Neuronal stem cell (in vitro differentiated cells): ENCODE results near the gene FANCL.

Experiments used
- DNase-seq: peaks from one replicate; pipeline ENCODE4 v3.0.0-alpha.2; 2013; ENCODE audit warnings: low spot score
- H2AFZ ChIP-seq: one replicate; pipeline ENCODE4 v1.6.1; 2013; ENCODE audit warnings: mild to moderate bottlenecking, low read length, inconsistent platforms
- H2AK5ac ChIP-seq: 2 replicates; pipeline ENCODE4 v1.6.1; 2013; ENCODE audit warnings: low read depth, mild to moderate bottlenecking, inconsistent platforms, low read length, moderate library complexity, mixed read lengths
- H2BK120ac ChIP-seq: 2 replicates; pipeline ENCODE4 v1.6.1; 2013; ENCODE audit warnings: low read depth, mild to moderate bottlenecking, inconsistent platforms, low read length, moderate library complexity, mixed read lengths
- H2BK12ac ChIP-seq: one replicate; pipeline ENCODE4 v1.6.1; 2013; ENCODE audit warnings: low read length, inconsistent platforms
- H2BK15ac ChIP-seq: 2 replicates; pipeline ENCODE4 v1.6.1; 2013; ENCODE audit warnings: mild to moderate bottlenecking, low read length, inconsistent platforms, mixed read lengths
- H2BK5ac ChIP-seq: one replicate; pipeline ENCODE4 v1.6.1; 2013; ENCODE audit warnings: inconsistent platforms, mild to moderate bottlenecking, low read length, moderate library complexity
- H3K14ac ChIP-seq: one replicate; pipeline ENCODE4 v1.6.1; 2013; ENCODE audit warnings: low read length, inconsistent platforms
- H3K18ac ChIP-seq: 2 replicates; pipeline ENCODE4 v1.6.1; 2013; ENCODE audit warnings: low read length, inconsistent platforms
- H3K23ac ChIP-seq: 2 replicates; pipeline ENCODE4 v1.6.1; 2013; ENCODE audit warnings: low read depth, mild to moderate bottlenecking, mixed read lengths, low read length, inconsistent platforms; ENCODE audit not compliant: poor library complexity
- H3K27ac ChIP-seq: replicated peaks from 3 replicates; pipeline ENCODE4 v1.5.1; 2013; ENCODE audit warnings: low read length, inconsistent platforms
- H3K27me3 ChIP-seq, 3 experiments: 2 replicates each; pipeline ENCODE4 v1.6.1; 2013; ENCODE audit warnings: low read length in 3 of 3, mild to moderate bottlenecking in 2 of 3, inconsistent platforms in 1 of 3, low read depth in 1 of 3, mixed read lengths in 1 of 3, moderate library complexity in 1 of 3; ENCODE audit not compliant: control insufficient read depth in 3 of 3, insufficient read depth in 3 of 3
- H3K36me3 ChIP-seq, 2 donors: replicated peaks in 1 of 2; 2 replicates each; pipeline ENCODE4 v1.6.1; 2013; ENCODE audit warnings: low read length in 2 of 2; ENCODE audit not compliant: control insufficient read depth in 2 of 2, insufficient read depth in 2 of 2
- H3K4ac ChIP-seq: 2 replicates; pipeline ENCODE4 v1.6.1; 2013; ENCODE audit warnings: inconsistent platforms, mild to moderate bottlenecking, low read length, moderate library complexity
- H3K4me1 ChIP-seq, 2 donors: 1 replicate in 1 of 2; 2 replicates in 1 of 2; pipeline ENCODE4 v1.6.1; 2013; ENCODE audit warnings: low read length in 2 of 2, low read depth in 1 of 2; ENCODE audit not compliant: control insufficient read depth in 2 of 2, insufficient read depth in 1 of 2
- H3K4me2 ChIP-seq: one replicate; pipeline ENCODE4 v1.6.1; 2013; ENCODE audit warnings: mild to moderate bottlenecking, low read length, inconsistent platforms; ENCODE audit not compliant: insufficient read depth, poor library complexity, severe bottlenecking
- H3K4me3 ChIP-seq, 2 donors: 2 replicates each; pipeline ENCODE4 v1.5.1; 2013; ENCODE audit warnings: low read length in 2 of 2, mild to moderate bottlenecking in 2 of 2, inconsistent platforms in 1 of 2, moderate library complexity in 1 of 2
- H3K79me1 ChIP-seq: one replicate; pipeline ENCODE4 v1.6.1; 2013; ENCODE audit warnings: low read depth, mild to moderate bottlenecking, inconsistent platforms, low read length, moderate library complexity
- H3K9ac ChIP-seq: one replicate; pipeline ENCODE4 v1.6.1; 2013; ENCODE audit warnings: mild to moderate bottlenecking, low read depth, low read length, inconsistent platforms; ENCODE audit not compliant: poor library complexity
- H3K9me3 ChIP-seq, 2 donors: replicated peaks in 1 of 2; 2 replicates each; pipeline versions ENCODE3 to v1.6.1; 2013; ENCODE audit warnings: low read length in 2 of 2, mild to moderate bottlenecking in 2 of 2, inconsistent platforms in 1 of 2, low read depth in 1 of 2, mixed read lengths in 1 of 2, moderate library complexity in 1 of 2; ENCODE audit not compliant: control insufficient read depth in 2 of 2, insufficient read depth in 1 of 2
- H4K8ac ChIP-seq: one replicate; pipeline ENCODE4 v1.6.1; 2013; ENCODE audit warnings: low read depth, mild to moderate bottlenecking, inconsistent platforms, low read length, moderate library complexity
- H4K91ac ChIP-seq: one replicate; pipeline ENCODE4 v1.6.1; 2013; ENCODE audit warnings: low read length, low read depth, mild to moderate bottlenecking, inconsistent platforms; ENCODE audit not compliant: poor library complexity
- WGBS, 2 donors: extraction: QIAGEN DNeasy Blood & Tissue Kit; methylation state at CpG; one replicate each; pipeline ENCODE4 v1.1.7; 2013; ENCODE audit warnings: missing lambda C conversion rate in 2 of 2, mixed read lengths in 1 of 2; ENCODE audit not compliant: insufficient read length in 2 of 2, insufficient replicate concordance in 1 of 2; ENCODE audit errors: extremely low coverage in 2 of 2; 5-methylcytosine and 5-hydroxymethylcytosine counted together

Gene FANCL

GRCh38 chr2:58207189-58207588 is 33.9 kb downstream of the FANCL start:
- H2BK120ac ChIP-seq, result no peak overlapping the region
- H3K4ac ChIP-seq, result no peak overlapping the region
- H3K14ac ChIP-seq, result no peak overlapping the region
- H3K4me2 ChIP-seq, result no peak overlapping the region
- H3K27ac ChIP-seq, result no peak overlapping the region
- no peak overlapping the region for H4K91ac ChIP-seq
- no peak overlapping the region for H2BK15ac ChIP-seq
- no peak for DNase-seq
- H3K4me3 ChIP-seq, result no peak overlapping the region
- H3K4me1 ChIP-seq, result peaks cover 0 to 4% of the 10 kb centered on the region in 2 donors
- H3K9ac ChIP-seq, result no peak overlapping the region
- WGBS, 2 donors, result no CpG with 5 or more reads among the region's 3 CpGs
- H3K23ac ChIP-seq, result no peak overlapping the region
- H3K9me3 ChIP-seq, result peaks cover 4 to 25% of the 10 kb centered on the region in 2 donors
- no peaks in the 10 kb centered on the region for H3K27me3 ChIP-seq
- no peak overlapping the region for H2BK5ac ChIP-seq
- H3K18ac ChIP-seq, result no peak overlapping the region
- H2AFZ ChIP-seq, result no peak overlapping the region
- peaks cover 10 to 73% of the 10 kb centered on the region in 2 donors for H3K36me3 ChIP-seq
- no peak overlapping the region for H2BK12ac ChIP-seq
- H3K79me1 ChIP-seq, result no peaks in the 10 kb centered on the region
- no peak overlapping the region for H4K8ac ChIP-seq
- no peak overlapping the region for H2AK5ac ChIP-seq

- H3K14ac ChIP-seq, result no peak overlapping the region
These were observed 34.3 kb downstream of the FANCL start for GRCh38 chr2:58206785-58207184.

GRCh38 chr2:58204195-58204959 is 36.7 kb downstream of the FANCL start:
- no peak for DNase-seq

More at GRCh38 chr2:58206785-58207184, 34.3 kb downstream of the FANCL start:
- no peak overlapping the region for H2AFZ ChIP-seq
- no peak overlapping the region for H4K91ac ChIP-seq
- no peak overlapping the region for H2BK12ac ChIP-seq
- H4K8ac ChIP-seq, result no peak overlapping the region
- peaks cover 4 to 23% of the 10 kb centered on the region in 2 donors for H3K9me3 ChIP-seq
- H2BK120ac ChIP-seq, result no peak overlapping the region
- H3K27me3 ChIP-seq, result no peaks in the 10 kb centered on the region
- no peak overlapping the region for H2AK5ac ChIP-seq
- H3K18ac ChIP-seq, result no peak overlapping the region
- H2BK5ac ChIP-seq, result no peak overlapping the region
- H3K4ac ChIP-seq, result no peak overlapping the region
- no peak overlapping the region for H2BK15ac ChIP-seq
- peaks cover 10 to 74% of the 10 kb centered on the region in 2 donors for H3K36me3 ChIP-seq
- no peak overlapping the region for H3K4me2 ChIP-seq
- no peak overlapping the region for H3K27ac ChIP-seq
- WGBS, 2 donors, result no CpG with 5 or more reads among the region's 1 CpG
- DNase-seq, result no peak
- H3K9ac ChIP-seq, result no peak overlapping the region
- H3K4me1 ChIP-seq, result peaks cover 0 to 4% of the 10 kb centered on the region in 2 donors
- H3K4me3 ChIP-seq, result no peak overlapping the region
- H3K79me1 ChIP-seq, result no peaks in the 10 kb centered on the region
- no peak overlapping the region for H3K23ac ChIP-seq

GRCh38 chr2:58203018-58203417 is 38.1 kb downstream of the FANCL start:
- H3K4me1 ChIP-seq, result peaks cover 0 to 4% of the 10 kb centered on the region in 2 donors
- H3K4me3 ChIP-seq, result no peak overlapping the region
- H3K9me3 ChIP-seq, result peaks cover 0 to 3% of the 10 kb centered on the region in 2 donors
- H2BK120ac ChIP-seq, result no peak overlapping the region
- H3K79me1 ChIP-seq, result no peaks in the 10 kb centered on the region
- H2AK5ac ChIP-seq, result no peak overlapping the region
- DNase-seq, result no peak
- H3K18ac ChIP-seq, result no peak overlapping the region
- no peak overlapping the region for H4K8ac ChIP-seq
- no peaks in the 10 kb centered on the region for H3K27me3 ChIP-seq
- H3K9ac ChIP-seq, result no peak overlapping the region
- no peak overlapping the region for H2BK15ac ChIP-seq
- no peak overlapping the region for H3K23ac ChIP-seq
- H2BK5ac ChIP-seq, result no peak overlapping the region
- H2BK12ac ChIP-seq, result no peak overlapping the region
- no peak overlapping the region for H4K91ac ChIP-seq
- no peak overlapping the region for H3K14ac ChIP-seq
- H3K4me2 ChIP-seq, result no peak overlapping the region
- no peak overlapping the region for H3K27ac ChIP-seq
- H3K4ac ChIP-seq, result no peak overlapping the region
- H3K36me3 ChIP-seq, result peaks cover 0 to 73% of the 10 kb centered on the region in 2 donors
- H2AFZ ChIP-seq, result no peak overlapping the region

More at GRCh38 chr2:58204195-58204959, 36.7 kb downstream of the FANCL start:
- H2BK12ac ChIP-seq, result no peak overlapping the region
- no peak overlapping the region for H2BK120ac ChIP-seq
- no peak overlapping the region for H2BK15ac ChIP-seq
- H3K4me2 ChIP-seq, result no peak overlapping the region
- no peak overlapping the region for H3K23ac ChIP-seq
- H2AK5ac ChIP-seq, result no peak overlapping the region
- no peak overlapping the region for H3K4ac ChIP-seq
- H3K9me3 ChIP-seq, result peaks cover 0 to 3% of the 10 kb centered on the region in 2 donors
- H4K8ac ChIP-seq, result no peak overlapping the region
- H3K79me1 ChIP-seq, result no peaks in the 10 kb centered on the region
- H3K14ac ChIP-seq, result no peak overlapping the region
- no peak overlapping the region for H4K91ac ChIP-seq
- peaks cover 0 to 73% of the 10 kb centered on the region in 2 donors for H3K36me3 ChIP-seq
- peaks cover 0 to 4% of the 10 kb centered on the region in 2 donors for H3K4me1 ChIP-seq
- no peaks in the 10 kb centered on the region for H3K27me3 ChIP-seq
- H2AFZ ChIP-seq, result no peak overlapping the region
- H3K9ac ChIP-seq, result no peak overlapping the region
- no peak overlapping the region for H3K27ac ChIP-seq
- no peak overlapping the region for H3K18ac ChIP-seq
- WGBS, 2 donors, result no CpG with 5 or more reads among the region's 6 CpGs
- no peak overlapping the region for H2BK5ac ChIP-seq
- no peak overlapping the region for H3K4me3 ChIP-seq
